Tibial artery (tissue), 4 donors: Measurements from ENCODE around the gene CACNB1.
A peak's percentile ranks its signal among the peaks of the same experiment; 100 is the strongest.

Experiments used
- DNase-seq, 2 donors: peaks; one replicate each; pipeline ENCODE4 v3.0.0-alpha.2; 2019
- H3K27ac ChIP-seq, 2 donors: fragments of 200-600 bp; sonication (generic) in 1 of 2; 1 replicate in 1 of 2; 2 replicates in 1 of 2; pipeline ENCODE4 v1.5.1; 2018 to 2019; ENCODE audit warnings: mild to moderate bottlenecking in 1 of 2
- H3K27me3 ChIP-seq, 2 donors: fragments of 200-600 bp; sonication (generic) in 1 of 2; one replicate each; pipeline versions ENCODE4 v1.5.1 to v1.6.0; 2016 to 2019
- H3K36me3 ChIP-seq, 3 donors: fragments of 200-600 bp; sonication (generic) in 2 of 3; one replicate each; pipeline ENCODE4 v1.5.1; 2016 to 2019; ENCODE audit warnings: mild to moderate bottlenecking in 2 of 3
- H3K4me1 ChIP-seq, 4 donors: fragments of 200-600 bp; sonication (generic) in 2 of 4; 1 replicate in 3 of 4; 2 replicates in 1 of 4; pipeline ENCODE4 v1.5.1; 2016 to 2019
- H3K4me3 ChIP-seq, 2 donors: fragments of 200-600 bp; sonication (generic) in 1 of 2; 1 replicate in 1 of 2; 2 replicates in 1 of 2; pipeline ENCODE4 v1.5.1; 2018 to 2019; ENCODE audit warnings: mild to moderate bottlenecking in 2 of 2
- H3K9me3 ChIP-seq, 3 donors: fragments of 200-600 bp; sonication (generic) in 1 of 3; one replicate each; pipeline ENCODE4 v1.5.1; 2016 to 2019
- intact Hi-C: fragments of 100-400 bp; cut with DNase I; formaldehyde crosslinking; loops from one replicate; pipeline ENCODE4 v1.15.0; 2023; ENCODE audit warnings: low total_unique reads
- TF ChIP-seq, protein P1 (sequence below), 2 experiments: fragments of 200-600 bp in 1 of 2; fragments of 450-650 bp in 1 of 2; IDR thresholded peaks; one replicate each; pipeline ENCODE4 v1.5.1; 2017 to 2019; ENCODE audit warnings: antibody characterized with exemption in 2 of 2, mild to moderate bottlenecking in 1 of 2, moderate library complexity in 1 of 2

Gene CACNB1

DNA sequence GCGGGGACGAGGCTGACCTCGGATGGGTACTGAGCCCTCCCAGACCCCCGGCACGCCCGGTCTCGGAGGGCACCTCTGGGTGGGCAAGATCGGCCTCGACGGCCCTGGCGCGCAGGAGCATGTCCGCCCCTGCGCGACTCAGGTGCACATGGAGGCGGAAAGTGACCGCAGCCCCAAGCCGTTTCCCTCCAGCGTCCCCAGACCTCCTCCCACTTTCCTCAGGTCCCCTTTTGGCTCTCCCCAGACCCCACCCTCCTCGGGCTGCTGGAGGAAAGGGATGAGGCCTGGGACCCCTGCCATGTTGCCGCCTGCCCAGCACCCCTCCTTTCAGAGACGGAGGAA is 12.6 kb upstream of the CACNB1 start:
- H3K9me3 ChIP-seq: no peaks in the 10 kb centered on the region
- no peaks in the 10 kb centered on the region for H3K27me3 ChIP-seq
- H3K4me1 ChIP-seq: peaks cover 0 to 75% (median 62%) of the 10 kb centered on the region in 4 donors
- TF ChIP-seq, protein P1, sequence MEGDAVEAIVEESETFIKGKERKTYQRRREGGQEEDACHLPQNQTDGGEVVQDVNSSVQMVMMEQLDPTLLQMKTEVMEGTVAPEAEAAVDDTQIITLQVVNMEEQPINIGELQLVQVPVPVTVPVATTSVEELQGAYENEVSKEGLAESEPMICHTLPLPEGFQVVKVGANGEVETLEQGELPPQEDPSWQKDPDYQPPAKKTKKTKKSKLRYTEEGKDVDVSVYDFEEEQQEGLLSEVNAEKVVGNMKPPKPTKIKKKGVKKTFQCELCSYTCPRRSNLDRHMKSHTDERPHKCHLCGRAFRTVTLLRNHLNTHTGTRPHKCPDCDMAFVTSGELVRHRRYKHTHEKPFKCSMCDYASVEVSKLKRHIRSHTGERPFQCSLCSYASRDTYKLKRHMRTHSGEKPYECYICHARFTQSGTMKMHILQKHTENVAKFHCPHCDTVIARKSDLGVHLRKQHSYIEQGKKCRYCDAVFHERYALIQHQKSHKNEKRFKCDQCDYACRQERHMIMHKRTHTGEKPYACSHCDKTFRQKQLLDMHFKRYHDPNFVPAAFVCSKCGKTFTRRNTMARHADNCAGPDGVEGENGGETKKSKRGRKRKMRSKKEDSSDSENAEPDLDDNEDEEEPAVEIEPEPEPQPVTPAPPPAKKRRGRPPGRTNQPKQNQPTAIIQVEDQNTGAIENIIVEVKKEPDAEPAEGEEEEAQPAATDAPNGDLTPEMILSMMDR (IDR thresholded peaks at IDR 0.05): no peak
- peak overlapping the region; percentile 41 to 50 for H3K4me3 ChIP-seq
- intact Hi-C loops: no loop called here
- peaks cover 1 to 34% (median 2%) of the 10 kb centered on the region in 3 donors for H3K36me3 ChIP-seq
- no peak for DNase-seq
- peak overlapping the region; percentile 80 to 93 for H3K27ac ChIP-seq

- Histone ChIP-seq H3K9me3 (no peaks in the 10 kb centered on the region), H3K27ac (peak overlapping the region; percentile 80 to 93), H3K4me1 (peaks cover 0 to 74% (median 61%) of the 10 kb centered on the region in 4 donors), H3K4me3 (peak overlapping the region; percentile 41 to 50), H3K27me3 (no peaks in the 10 kb centered on the region), H3K36me3 (peaks cover 7 to 34% (median 8%) of the 10 kb centered on the region in 3 donors)
- DNase-seq: peak; percentile 91 to 96
- TF ChIP-seq, protein P1 (IDR thresholded peaks at IDR 0.05): no peak
- intact Hi-C loops: loop anchor here (5.0 kb wide), 1 partner anchor 33 kb away; no protein-coding TSS in a partner anchor
Observed at GRCh38 chr17:39209317-39210092, 12.0 kb upstream of the CACNB1 start.

- Histone ChIP-seq H3K27me3 (no peaks in the 10 kb centered on the region), H3K36me3 (peaks cover 13 to 34% (median 14%) of the 10 kb centered on the region in 3 donors), H3K27ac (peak overlapping the region; percentile 80 to 93), H3K9me3 (no peaks in the 10 kb centered on the region), H3K4me1 (peaks cover 0 to 70% (median 58%) of the 10 kb centered on the region in 4 donors), H3K4me3 (peak overlapping the region in 1 of 2 donors; percentile 41)
- DNase-seq: peak in 1 of 2 donors; percentile 49
- intact Hi-C loops: loop anchor here (5.0 kb wide), 1 partner anchor 33 kb away; no protein-coding TSS in a partner anchor
- TF ChIP-seq, protein P1 (IDR thresholded peaks at IDR 0.05): no peak
Observed at GRCh38 chr17:39208893-39209292, 11.4 kb upstream of the CACNB1 start.

- Histone ChIP-seq H3K4me3 (no peak overlapping the region), H3K4me1 (peaks cover 0 to 63% (median 53%) of the 10 kb centered on the region in 4 donors), H3K27me3 (no peaks in the 10 kb centered on the region), H3K9me3 (no peaks in the 10 kb centered on the region), H3K27ac (peak overlapping the region; percentile 80 to 93), H3K36me3 (peaks cover 21 to 37% (median 21%) of the 10 kb centered on the region in 3 donors)
- intact Hi-C loops: loop anchor here (5.0 kb wide), 1 partner anchor 34 kb away; no protein-coding TSS in a partner anchor
- TF ChIP-seq, protein P1 (IDR thresholded peaks at IDR 0.05): no peak
- no peak for DNase-seq
Observed at GRCh38 chr17:39208136-39208535, 10.7 kb upstream of the CACNB1 start.

GRCh38 chr17:39205112-39205526 is 7.7 kb upstream of the CACNB1 start:
- Histone ChIP-seq H3K9me3 (no peaks in the 10 kb centered on the region), H3K36me3 (peaks cover 39 to 43% (median 41%) of the 10 kb centered on the region in 3 donors), H3K4me1 (peaks cover 0 to 50% (median 45%) of the 10 kb centered on the region in 4 donors), H3K27me3 (no peaks in the 10 kb centered on the region), H3K4me3 (no peak overlapping the region), H3K27ac (no peak overlapping the region)
- intact Hi-C loops: loop anchor here (5.0 kb wide), 1 partner anchor 37 kb away; no protein-coding TSS in a partner anchor
- DNase-seq: no peak
- TF ChIP-seq, protein P1 (IDR thresholded peaks at IDR 0.05): no peak
